ENCODE data around the gene BIN1. TPM values are rescaled to one million over a fixed set of nuclear protein-coding genes. Genes with fewer than 3 reads are reported as not detected.
"Not testable (repeated sequence)": the region's sequence is repeated elsewhere in the genome, so short reads cannot be mapped to it uniquely, and the experiment has no call there.

BIN1 gene
- total RNA-seq, 1 experiment from 2014 or later: 42.5 TPM

- H3K4me1 Mint-ChIP-seq: peaks cover under 1% of the 10 kb centered on the region; the same call in 1 of the 2 replicates
- no peak overlapping the region for H3K27ac Mint-ChIP-seq
- peaks cover 61% of the 10 kb centered on the region for H3K9me3 Mint-ChIP-seq
- POLR2A ChIA-PET: no interaction called here
- no peak for TF ChIP-seq NFE2L1 (CRISPR knock-in tag; IDR thresholded peaks at IDR 0.05)
- no peak for TF ChIP-seq STAT6 (CRISPR knock-in tag; conservative IDR thresholded peaks at IDR 0.05; ENCODE audit: low read depth)
- TF ChIP-seq CTCF (IDR thresholded peaks at IDR 0.05): no peak
- no peak for TF ChIP-seq OVOL2 (CRISPR knock-in tag; IDR thresholded peaks at IDR 0.05; ENCODE audit: borderline replicate concordance)
- TF ChIP-seq USF2 (CRISPR knock-in tag; IDR thresholded peaks at IDR 0.05): no peak
- no peak for TF ChIP-seq ZNF671 (CRISPR knock-in tag; IDR thresholded peaks at IDR 0.05)
- DNase-seq (ENCODE audit: low spot score) (no peak), ATAC-seq (no peak)
- H3K27me3 Mint-ChIP-seq (ENCODE audit: low read depth): peaks cover 6% of the 10 kb centered on the region
- CTCF ChIA-PET: no interaction called here
- H3K4me3 Mint-ChIP-seq: no peak overlapping the region
- peaks cover 39% of the 10 kb centered on the region for H3K36me3 Mint-ChIP-seq
Measured at GRCh38 chr2:127121353-127121752, 14.4 kb upstream of the BIN1 start.

GRCh38 chr2:127120408-127120807 lies 13.5 kb upstream of the BIN1 start:
- H3K4me3 Mint-ChIP-seq; H3K27me3 Mint-ChIP-seq (ENCODE audit: low read depth); POLR2A ChIA-PET; H3K4me1 Mint-ChIP-seq; ATAC-seq; CTCF ChIA-PET; DNase-seq (ENCODE audit: low spot score); H3K27ac Mint-ChIP-seq: not testable (repeated sequence)
- Mint-ChIP-seq H3K9me3 (peaks cover 51% of the 10 kb centered on the region), H3K36me3 (peaks cover 39% of the 10 kb centered on the region)

- POLR2A ChIA-PET: no interaction called here
- no peak overlapping the region for H3K27ac Mint-ChIP-seq
- H3K4me1 Mint-ChIP-seq: peaks cover 11% of the 10 kb centered on the region
- DNase-seq (ENCODE audit: low spot score) (no peak), ATAC-seq (no peak)
- H3K27me3 Mint-ChIP-seq (ENCODE audit: low read depth): peaks cover 1% of the 10 kb centered on the region; the same call in 1 of the 2 replicates
- H3K9me3 Mint-ChIP-seq: peaks cover 37% of the 10 kb centered on the region
- peaks cover 26% of the 10 kb centered on the region for H3K36me3 Mint-ChIP-seq
- CTCF ChIA-PET: no interaction called here
- H3K4me3 Mint-ChIP-seq: no peak overlapping the region
- no peak for TF ChIP-seq PRRX2 (CRISPR knock-in tag; IDR thresholded peaks at IDR 0.05)
Measured at GRCh38 chr2:127118467-127118866, 11.5 kb upstream of the BIN1 start.

GRCh38 chr2:127118038-127118437 lies 11.1 kb upstream of the BIN1 start:
- no peak for TF ChIP-seq ARID4B (CRISPR knock-in tag; IDR thresholded peaks at IDR 0.05; ENCODE audit: borderline replicate concordance)
- TF ChIP-seq CREM (CRISPR knock-in tag; IDR thresholded peaks at IDR 0.05): no peak
- no peak for TF ChIP-seq ZNF671 (CRISPR knock-in tag; IDR thresholded peaks at IDR 0.05)
- TF ChIP-seq E2F4 (CRISPR knock-in tag; IDR thresholded peaks at IDR 0.05; ENCODE audit: borderline replicate concordance, low read depth): no peak
- H3K36me3 Mint-ChIP-seq: peaks cover 23% of the 10 kb centered on the region
- no peak overlapping the region for H3K27ac Mint-ChIP-seq
- H3K27me3 Mint-ChIP-seq (ENCODE audit: low read depth): no peaks in the 10 kb centered on the region
- CTCF ChIA-PET: no interaction called here
- POLR2A ChIA-PET: no interaction called here
- no peak overlapping the region for H3K4me3 Mint-ChIP-seq
- DNase-seq (ENCODE audit: low spot score): no peak
- no peak for ATAC-seq
- peaks cover 33% of the 10 kb centered on the region for H3K9me3 Mint-ChIP-seq
- H3K4me1 Mint-ChIP-seq: peaks cover 11% of the 10 kb centered on the region
